Measurements from ENCODE around the gene NEK3. TPM values are rescaled to one million over a fixed set of nuclear protein-coding genes. Genes with fewer than 3 reads are reported as not detected.
A peak's percentile ranks its signal among the peaks of the same experiment; 100 is the strongest.
"Not testable (repeated sequence)": the region's sequence is repeated elsewhere in the genome, so short reads cannot be mapped to it uniquely, and the experiment has no call there.

NEK3 gene
- polyA plus RNA-seq, 10 donors, result 6.8 to 31.4 (median 14.8) TPM

- not testable (repeated sequence) for DNase-seq
These were observed 12.3 kb upstream of the NEK3 start for GRCh38 chr13:52171686-52172085.

- DNase-seq, result not testable (repeated sequence)
These were observed 11.5 kb upstream of the NEK3 start for GRCh38 chr13:52170828-52171391.

GRCh38 chr13:52169839-52170238 is 10.4 kb upstream of the NEK3 start:
- no peak for DNase-seq

- DNase-seq, result no peak
These were observed 6.0 kb upstream of the NEK3 start for GRCh38 chr13:52165411-52165810.

GRCh38 chr13:52164989-52165388 is 5.6 kb upstream of the NEK3 start:
- DNase-seq, result no peak

GRCh38 chr13:52163878-52164277 is 4.5 kb upstream of the NEK3 start:
- DNase-seq, result not testable (repeated sequence)

- no peak for DNase-seq
These were observed 3.1 kb upstream of the NEK3 start for GRCh38 chr13:52162279-52163101.

GRCh38 chr13:52161181-52161646 is 1.8 kb upstream of the NEK3 start:
- no peak for DNase-seq

- DNase-seq, result peak in 1 of 3 donors; percentile 4
These were observed 1.1 kb upstream of the NEK3 start for GRCh38 chr13:52160506-52160905.

- no peak for DNase-seq
These were observed 656 bp upstream of the NEK3 start for GRCh38 chr13:52160053-52160452.

- DNase-seq, result peak; percentile 40 to 83 (median 64)
These were observed 703 bp downstream of the NEK3 start for GRCh38 chr13:52158629-52159158.

GRCh38 chr13:52156724-52157261 is 2.6 kb downstream of the NEK3 start:
- no peak for DNase-seq

- no peak for DNase-seq
These were observed 4.2 kb downstream of the NEK3 start for GRCh38 chr13:52155177-52155576.

GRCh38 chr13:52147225-52147624 is 12.2 kb downstream of the NEK3 start:
- no peak for DNase-seq

- no peak for DNase-seq
These were observed 18.1 kb downstream of the NEK3 start for GRCh38 chr13:52141299-52141698.

GRCh38 chr13:52137489-52137888 is 21.9 kb downstream of the NEK3 start:
- no peak for DNase-seq

GRCh38 chr13:52136763-52137162 is 22.6 kb downstream of the NEK3 start:
- DNase-seq, result no peak

- no peak for DNase-seq
These were observed 28.8 kb downstream of the NEK3 start for GRCh38 chr13:52130641-52131040.

- DNase-seq, result peak; percentile 19 to 84 (median 67)
These were observed 30.4 kb downstream of the NEK3 start, which contains the start of gene NEK5 for GRCh38 chr13:52128714-52129700. Gene NEK5, minus strand, starts transcription at chr13:52129073. Its CDS starts 1,591 bp downstream, at chr13:52127482.

- DNase-seq, result peak; percentile 64 to 86 (median 79)
These were observed 31.4 kb downstream of the NEK3 start for GRCh38 chr13:52127783-52128702.

Measured in muscle of back (tissue), 11 donors.